Measurements from ENCODE around the gene NPL.

GRCh38 chr1:182778862-182779261 lies 10.7 kb upstream of the NPL start:
- TF ChIP-seq, protein P1, sequence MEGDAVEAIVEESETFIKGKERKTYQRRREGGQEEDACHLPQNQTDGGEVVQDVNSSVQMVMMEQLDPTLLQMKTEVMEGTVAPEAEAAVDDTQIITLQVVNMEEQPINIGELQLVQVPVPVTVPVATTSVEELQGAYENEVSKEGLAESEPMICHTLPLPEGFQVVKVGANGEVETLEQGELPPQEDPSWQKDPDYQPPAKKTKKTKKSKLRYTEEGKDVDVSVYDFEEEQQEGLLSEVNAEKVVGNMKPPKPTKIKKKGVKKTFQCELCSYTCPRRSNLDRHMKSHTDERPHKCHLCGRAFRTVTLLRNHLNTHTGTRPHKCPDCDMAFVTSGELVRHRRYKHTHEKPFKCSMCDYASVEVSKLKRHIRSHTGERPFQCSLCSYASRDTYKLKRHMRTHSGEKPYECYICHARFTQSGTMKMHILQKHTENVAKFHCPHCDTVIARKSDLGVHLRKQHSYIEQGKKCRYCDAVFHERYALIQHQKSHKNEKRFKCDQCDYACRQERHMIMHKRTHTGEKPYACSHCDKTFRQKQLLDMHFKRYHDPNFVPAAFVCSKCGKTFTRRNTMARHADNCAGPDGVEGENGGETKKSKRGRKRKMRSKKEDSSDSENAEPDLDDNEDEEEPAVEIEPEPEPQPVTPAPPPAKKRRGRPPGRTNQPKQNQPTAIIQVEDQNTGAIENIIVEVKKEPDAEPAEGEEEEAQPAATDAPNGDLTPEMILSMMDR (IDR thresholded peaks at IDR 0.05) = no peak
- TF ChIP-seq POLR2A (IDR thresholded peaks at IDR 0.05) = no peak
